ENCODE data around the gene CCDC138. TPM values are rescaled to one million over a fixed set of nuclear protein-coding genes. Genes with fewer than 3 reads are reported as not detected.

CCDC138 gene
- total and polyA plus RNA-seq, 2 of the 13 experiments (the other 11 are each of a cell fraction or from before 2014, with no cell fraction given) = 5.6 to 32.5 TPM

GRCh38 chr2:108776475-108776874 lies 10.1 kb upstream of the CCDC138 start:
- intact Hi-C loops (cut with micrococcal nuclease; ENCODE audit: unreplicated experiment) (no loop called here), in situ Hi-C loops (cut with HindIII; ENCODE audit: extremely low pct_ligation_motif_present, low pct_unique_long_range_greater_than_20kb) (no loop called here)
- Histone ChIP-seq H3K4me3 (replicated peaks in 1 of 3; ENCODE audit: insufficient read depth in 1 of 3, low read depth in 2 of 3, low read length in 3 of 3) (no peak overlapping the region), H3K4me2 (ENCODE audit: low read depth, low read length) (no peak overlapping the region), H3K27me3 (ENCODE audit: control insufficient read depth in 1 of 2, insufficient read depth in 2 of 2, low read length in 2 of 2) (no peaks in the 10 kb centered on the region), H3K9ac (ENCODE audit: insufficient read depth, low read depth, low read length) (no peak overlapping the region), H2AFZ (ENCODE audit: low read length) (no peak overlapping the region), H3K27ac (ENCODE audit: extremely low read length, insufficient read depth, low read length) (no peak overlapping the region), H3K9me3 (ENCODE audit: low read length) (no peaks in the 10 kb centered on the region), H3K36me3 (replicated peaks in 1 of 2; ENCODE audit: control insufficient read depth in 1 of 2, insufficient read depth in 2 of 2, low read length in 2 of 2) (peaks cover 18 to 83% of the 10 kb centered on the region in 2 experiments), H3K4me1 (ENCODE audit: insufficient read depth, low read length) (no peaks in the 10 kb centered on the region), H4K20me1 (ENCODE audit: insufficient read depth, low read length) (no peaks in the 10 kb centered on the region), H3K79me2 (ENCODE audit: insufficient read depth, low read length) (no peaks in the 10 kb centered on the region)
- DNase-seq (ENCODE audit: low spot score) = no peak
- WGBS (ENCODE audit: low lambda C conversion rate) = 96% methylated on average over 3 of the region's 3 CpGs
- CTCF ChIA-PET (ENCODE audit: low intra/inter-chr PET ratio, low total read pairs) = no interaction called here
- no TSS peak for BruUV-seq (replicated peaks)
- ATAC-seq = no peak
- POLR2A ChIA-PET = no interaction called here
- FAIRE-seq = no peak
- TF ChIP-seq ZNF101 (CRISPR knock-in tag; IDR thresholded peaks at IDR 0.05; ENCODE audit: borderline replicate concordance, low read depth) = no peak
- TF ChIP-seq MTA3 (CRISPR knock-in tag; IDR thresholded peaks at IDR 0.05) = no peak
- TF ChIP-seq TBX2 (CRISPR knock-in tag; IDR thresholded peaks at IDR 0.05; ENCODE audit: borderline replicate concordance) = no peak
- TF ChIP-seq, protein P1, sequence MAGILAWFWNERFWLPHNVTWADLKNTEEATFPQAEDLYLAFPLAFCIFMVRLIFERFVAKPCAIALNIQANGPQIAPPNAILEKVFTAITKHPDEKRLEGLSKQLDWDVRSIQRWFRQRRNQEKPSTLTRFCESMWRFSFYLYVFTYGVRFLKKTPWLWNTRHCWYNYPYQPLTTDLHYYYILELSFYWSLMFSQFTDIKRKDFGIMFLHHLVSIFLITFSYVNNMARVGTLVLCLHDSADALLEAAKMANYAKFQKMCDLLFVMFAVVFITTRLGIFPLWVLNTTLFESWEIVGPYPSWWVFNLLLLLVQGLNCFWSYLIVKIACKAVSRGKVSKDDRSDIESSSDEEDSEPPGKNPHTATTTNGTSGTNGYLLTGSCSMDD (CRISPR knock-in tag; IDR thresholded peaks at IDR 0.05) = no peak
- TF ChIP-seq BCL6 (CRISPR knock-in tag; IDR thresholded peaks at IDR 0.05) = no peak
- no peak for TF ChIP-seq THAP8 (CRISPR knock-in tag; IDR thresholded peaks at IDR 0.05; ENCODE audit: borderline replicate concordance)
- TF ChIP-seq, protein P2, sequence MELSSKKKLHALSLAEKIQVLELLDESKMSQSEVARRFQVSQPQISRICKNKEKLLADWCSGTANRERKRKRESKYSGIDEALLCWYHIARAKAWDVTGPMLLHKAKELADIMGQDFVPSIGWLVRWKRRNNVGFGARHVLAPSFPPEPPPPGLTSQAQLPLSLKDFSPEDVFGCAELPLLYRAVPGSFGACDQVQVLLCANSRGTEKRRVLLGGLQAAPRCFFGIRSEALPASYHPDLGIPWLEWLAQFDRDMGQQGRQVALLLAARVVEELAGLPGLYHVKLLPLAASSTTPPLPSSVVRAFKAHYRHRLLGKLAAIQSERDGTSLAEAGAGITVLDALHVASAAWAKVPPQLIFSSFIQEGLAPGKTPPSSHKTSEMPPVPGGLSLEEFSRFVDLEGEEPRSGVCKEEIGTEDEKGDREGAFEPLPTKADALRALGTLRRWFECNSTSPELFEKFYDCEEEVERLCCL (CRISPR knock-in tag; IDR thresholded peaks at IDR 0.05; ENCODE audit: borderline replicate concordance) = no peak
- TF ChIP-seq ZSCAN9 (CRISPR knock-in tag; IDR thresholded peaks at IDR 0.05; ENCODE audit: borderline replicate concordance) = no peak
- no peak for TF ChIP-seq ZNF510 (CRISPR knock-in tag; IDR thresholded peaks at IDR 0.05; ENCODE audit: low read depth)
- no peak for TF ChIP-seq DNMT1 (CRISPR knock-in tag; IDR thresholded peaks at IDR 0.05)
- TF ChIP-seq, protein P3, sequence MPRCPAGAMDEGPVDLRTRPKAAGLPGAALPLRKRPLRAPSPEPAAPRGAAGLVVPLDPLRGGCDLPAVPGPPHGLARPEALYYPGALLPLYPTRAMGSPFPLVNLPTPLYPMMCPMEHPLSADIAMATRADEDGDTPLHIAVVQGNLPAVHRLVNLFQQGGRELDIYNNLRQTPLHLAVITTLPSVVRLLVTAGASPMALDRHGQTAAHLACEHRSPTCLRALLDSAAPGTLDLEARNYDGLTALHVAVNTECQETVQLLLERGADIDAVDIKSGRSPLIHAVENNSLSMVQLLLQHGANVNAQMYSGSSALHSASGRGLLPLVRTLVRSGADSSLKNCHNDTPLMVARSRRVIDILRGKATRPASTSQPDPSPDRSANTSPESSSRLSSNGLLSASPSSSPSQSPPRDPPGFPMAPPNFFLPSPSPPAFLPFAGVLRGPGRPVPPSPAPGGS (CRISPR knock-in tag; IDR thresholded peaks at IDR 0.05) = no peak
- TF ChIP-seq ADNP (CRISPR knock-in tag; IDR thresholded peaks at IDR 0.05) = no peak
- TF ChIP-seq KLF13 (CRISPR knock-in tag; IDR thresholded peaks at IDR 0.05) = no peak
- TF ChIP-seq NFKB2 (CRISPR knock-in tag; IDR thresholded peaks at IDR 0.05; ENCODE audit: borderline replicate concordance) = no peak
- TF ChIP-seq, protein P4, sequence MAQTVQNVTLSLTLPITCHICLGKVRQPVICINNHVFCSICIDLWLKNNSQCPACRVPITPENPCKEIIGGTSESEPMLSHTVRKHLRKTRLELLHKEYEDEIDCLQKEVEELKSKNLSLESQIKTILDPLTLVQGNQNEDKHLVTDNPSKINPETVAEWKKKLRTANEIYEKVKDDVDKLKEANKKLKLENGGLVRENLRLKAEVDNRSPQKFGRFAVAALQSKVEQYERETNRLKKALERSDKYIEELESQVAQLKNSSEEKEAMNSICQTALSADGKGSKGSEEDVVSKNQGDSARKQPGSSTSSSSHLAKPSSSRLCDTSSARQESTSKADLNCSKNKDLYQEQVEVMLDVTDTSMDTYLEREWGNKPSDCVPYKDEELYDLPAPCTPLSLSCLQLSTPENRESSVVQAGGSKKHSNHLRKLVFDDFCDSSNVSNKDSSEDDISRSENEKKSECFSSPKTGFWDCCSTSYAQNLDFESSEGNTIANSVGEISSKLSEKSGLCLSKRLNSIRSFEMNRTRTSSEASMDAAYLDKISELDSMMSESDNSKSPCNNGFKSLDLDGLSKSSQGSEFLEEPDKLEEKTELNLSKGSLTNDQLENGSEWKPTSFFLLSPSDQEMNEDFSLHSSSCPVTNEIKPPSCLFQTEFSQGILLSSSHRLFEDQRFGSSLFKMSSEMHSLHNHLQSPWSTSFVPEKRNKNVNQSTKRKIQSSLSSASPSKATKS (CRISPR knock-in tag; IDR thresholded peaks at IDR 0.05) = no peak
- TF ChIP-seq NFRKB (IDR thresholded peaks at IDR 0.05) = no peak
- no peak for TF ChIP-seq PHB2 (IDR thresholded peaks at IDR 0.05; ENCODE audit: partially characterized antibody)
- TF ChIP-seq, protein P5, sequence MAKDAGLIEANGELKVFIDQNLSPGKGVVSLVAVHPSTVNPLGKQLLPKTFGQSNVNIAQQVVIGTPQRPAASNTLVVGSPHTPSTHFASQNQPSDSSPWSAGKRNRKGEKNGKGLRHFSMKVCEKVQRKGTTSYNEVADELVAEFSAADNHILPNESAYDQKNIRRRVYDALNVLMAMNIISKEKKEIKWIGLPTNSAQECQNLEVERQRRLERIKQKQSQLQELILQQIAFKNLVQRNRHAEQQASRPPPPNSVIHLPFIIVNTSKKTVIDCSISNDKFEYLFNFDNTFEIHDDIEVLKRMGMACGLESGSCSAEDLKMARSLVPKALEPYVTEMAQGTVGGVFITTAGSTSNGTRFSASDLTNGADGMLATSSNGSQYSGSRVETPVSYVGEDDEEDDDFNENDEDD (CRISPR knock-in tag; IDR thresholded peaks at IDR 0.05; ENCODE audit: borderline replicate concordance) = no peak

Data from HepG2 (cell line).